Sigmoid colon (tissue), 7 donors: ENCODE measurements around the gene ZFP92. TPM values are rescaled to one million over a fixed set of nuclear protein-coding genes. Genes with fewer than 3 reads are reported as not detected.

ENCODE experiments used
- DNase-seq: peaks from one replicate; pipeline ENCODE4 v3.0.0-alpha.2; 2019
- H3K27ac ChIP-seq, 4 donors: fragments of 200-600 bp; sonication (generic); one replicate each; pipeline ENCODE4 v1.5.1; 2016 to 2019; ENCODE audit warnings: mild to moderate bottlenecking in 1 of 4
- H3K27me3 ChIP-seq, 3 donors: fragments of 200-600 bp; sonication (generic); one replicate each; pipeline ENCODE4 v1.5.1; 2019; ENCODE audit warnings: mild to moderate bottlenecking in 1 of 3
- H3K36me3 ChIP-seq, 4 donors: fragments of 200-600 bp; sonication (generic); one replicate each; pipeline ENCODE4 v1.5.1; 2016 to 2019
- H3K4me1 ChIP-seq, 4 donors: fragments of 200-600 bp; sonication (generic); one replicate each; pipeline ENCODE4 v1.5.1; 2017 to 2019
- H3K4me3 ChIP-seq, 4 donors: fragments of 200-600 bp; sonication (generic); one replicate each; pipeline ENCODE4 v1.5.1; 2017 to 2019; ENCODE audit warnings: mild to moderate bottlenecking in 2 of 4, moderate library complexity in 1 of 4
- H3K9me3 ChIP-seq, 4 donors: fragments of 200-600 bp in 3 of 4; sonication (generic) in 3 of 4; one replicate each; pipeline versions ENCODE4 v1.5.1 to v1.6.1; 2013 to 2019
- CTCF ChIP-seq, 4 experiments: fragments of 450-650 bp in 3 of 4; fragments of 200-600 bp in 1 of 4; IDR thresholded peaks; one replicate each; pipeline ENCODE4 v1.5.1; 2016 to 2019; ENCODE audit warnings: antibody characterized with exemption in 4 of 4, mild to moderate bottlenecking in 3 of 4, moderate library complexity in 2 of 4
- EP300 ChIP-seq, 4 donors: sonication (generic); formaldehyde crosslinking; IDR thresholded peaks; one replicate each; pipeline ENCODE4 v1.6.1; 2017; ENCODE audit warnings: antibody characterized with exemption in 4 of 4
- POLR2A ChIP-seq, 2 donors: fragments of 450-650 bp; IDR thresholded peaks; one replicate each; pipeline ENCODE4 v1.6.1; 2016; ENCODE audit warnings: antibody characterized with exemption in 2 of 2, mild to moderate bottlenecking in 2 of 2, moderate library complexity in 2 of 2
- POLR2AphosphoS5 ChIP-seq, 4 donors: sonication (generic); formaldehyde crosslinking; IDR thresholded peaks; one replicate each; pipeline ENCODE4 v1.6.1; 2017; ENCODE audit warnings: antibody characterized with exemption in 4 of 4
- WGBS, 2 donors: extraction: QIAGEN DNeasy Blood & Tissue Kit; methylation state at CpG; one replicate each; pipeline ENCODE4 v1.1.7; 2013; 5-methylcytosine and 5-hydroxymethylcytosine counted together
- intact Hi-C: fragments of 100-400 bp; cut with DNase I; formaldehyde crosslinking; loops from one replicate; pipeline ENCODE4 v1.15.1; 2023
- polyA plus RNA-seq, 3 donors: library from polyadenylated mRNA; stranded (reverse); fragments of 200-250 nt; gene quantifications; one replicate each; pipeline ENCODE4 v1.2.3, GENCODE V29; 2013
- total RNA-seq, 4 donors: library from RNA; depleted of rRNA; stranded (reverse); fragments of >200 nt; gene quantifications; one replicate each; pipeline ENCODE4 v1.1.0, GENCODE V29; 2016
- donor health status: healthy with polysubstance abuse.
- donor health status: Bipolar disorder and iron deficiency.
- donor health status: healthy.

ZFP92 gene
- total and polyA plus RNA-seq, 7 donors, result 0.35 to 2.2 (median 1.9) TPM; not detected in 2

- DNase-seq, result no peak
- no peak overlapping the region for H3K27ac ChIP-seq
- H3K27me3 ChIP-seq, result no peaks in the 10 kb centered on the region
- no peak overlapping the region for H3K4me3 ChIP-seq
- TF ChIP-seq POLR2AphosphoS5 (IDR thresholded peaks at IDR 0.05) (no peak), POLR2A (IDR thresholded peaks at IDR 0.05) (no peak), CTCF (IDR thresholded peaks at IDR 0.05) (no peak), EP300 (IDR thresholded peaks at IDR 0.05) (no peak)
- no peaks in the 10 kb centered on the region for H3K9me3 ChIP-seq
- 94 to 95% methylated on average over 15 of the region's 15 CpGs for WGBS, 2 donors
- peaks cover 0 to 7% (median 0%) of the 10 kb centered on the region in 4 donors for H3K36me3 ChIP-seq
- intact Hi-C loops, result no loop called here
- no peaks in the 10 kb centered on the region for H3K4me1 ChIP-seq
Observed at GRCh38 chrX:153449368-153450113, 38.3 kb downstream of the ZFP92 start.

GRCh38 chrX:153450114-153450948, 39.1 kb downstream of the ZFP92 start:
- 96 to 97% methylated on average over 26 of the region's 26 CpGs for WGBS, 2 donors
- H3K4me1 ChIP-seq, result no peaks in the 10 kb centered on the region
- peaks cover 0 to 12% (median 0%) of the 10 kb centered on the region in 4 donors for H3K36me3 ChIP-seq
- TF ChIP-seq EP300 (IDR thresholded peaks at IDR 0.05) (no peak), POLR2AphosphoS5 (IDR thresholded peaks at IDR 0.05) (no peak), POLR2A (IDR thresholded peaks at IDR 0.05) (no peak), CTCF (IDR thresholded peaks at IDR 0.05) (no peak)
- no peak overlapping the region for H3K27ac ChIP-seq
- intact Hi-C loops, result no loop called here
- DNase-seq, result no peak
- H3K4me3 ChIP-seq, result no peak overlapping the region
- no peaks in the 10 kb centered on the region for H3K27me3 ChIP-seq
- H3K9me3 ChIP-seq, result no peaks in the 10 kb centered on the region

- TF ChIP-seq EP300 (IDR thresholded peaks at IDR 0.05) (no peak), CTCF (IDR thresholded peaks at IDR 0.05) (no peak), POLR2A (IDR thresholded peaks at IDR 0.05) (no peak), POLR2AphosphoS5 (IDR thresholded peaks at IDR 0.05) (no peak)
Observed at GRCh38 chrX:153450949-153451277, 39.6 kb downstream of the ZFP92 start.

GRCh38 chrX:153454901-153455550, 43.8 kb downstream of the ZFP92 start:
- DNase-seq, result no peak
- Histone ChIP-seq H3K36me3 (peaks cover 0 to 17% (median 0%) of the 10 kb centered on the region in 4 donors), H3K27me3 (no peaks in the 10 kb centered on the region), H3K9me3 (no peaks in the 10 kb centered on the region), H3K4me1 (peaks cover 0 to 6% (median 0%) of the 10 kb centered on the region in 4 donors), H3K4me3 (no peak overlapping the region), H3K27ac (no peak overlapping the region)
- intact Hi-C loops, result no loop called here
- no peak for TF ChIP-seq CTCF (IDR thresholded peaks at IDR 0.05)
- no peak for TF ChIP-seq POLR2AphosphoS5 (IDR thresholded peaks at IDR 0.05)
- no peak for TF ChIP-seq POLR2A (IDR thresholded peaks at IDR 0.05)
- TF ChIP-seq EP300 (IDR thresholded peaks at IDR 0.05), result no peak
- WGBS, 2 donors, result 95 to 97% methylated on average over 16 of the region's 16 CpGs

More at GRCh38 chrX:153450949-153451277, 39.6 kb downstream of the ZFP92 start:
- WGBS, 2 donors, result 94% methylated on average over 8 of the region's 8 CpGs
- Histone ChIP-seq H3K4me3 (no peak overlapping the region), H3K4me1 (no peaks in the 10 kb centered on the region), H3K27ac (no peak overlapping the region), H3K27me3 (no peaks in the 10 kb centered on the region), H3K9me3 (no peaks in the 10 kb centered on the region), H3K36me3 (peaks cover 0 to 12% (median 0%) of the 10 kb centered on the region in 4 donors)
- intact Hi-C loops, result no loop called here
- no peak for DNase-seq
